ENCODE results near the gene SYT1. TPM values are rescaled to one million over a fixed set of nuclear protein-coding genes. Genes with fewer than 3 reads are reported as not detected.

The SYT1 gene
- total and polyA plus RNA-seq, 2 of the 8 experiments (the other 6 are each of a cell fraction or from before 2014, with no cell fraction given): 11.0 to 34.6 TPM

DNA sequence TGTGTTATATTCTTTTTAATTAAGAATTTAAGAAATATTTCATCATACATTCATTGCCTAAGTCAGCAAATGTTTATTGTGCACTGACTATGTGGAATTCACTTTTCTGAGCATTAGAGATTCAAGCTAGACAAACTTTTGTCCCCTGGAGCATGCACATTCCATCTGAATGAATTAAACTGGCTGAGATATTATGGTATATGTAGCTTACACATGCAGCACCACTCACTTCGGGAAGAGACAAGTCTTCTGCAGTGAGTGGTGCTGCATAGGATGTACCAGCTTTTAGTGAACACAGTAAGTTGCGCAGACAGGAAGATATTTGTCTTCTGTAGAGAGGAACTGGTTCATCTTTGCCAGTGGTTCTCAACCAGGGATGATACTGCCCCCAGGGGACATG is 318.4 kb downstream of the SYT1 start:
- no peak overlapping the region for H2AFZ ChIP-seq (ENCODE audit: low read length)
- H3K4me1 ChIP-seq (replicated peaks in 1 of 4; ENCODE audit: control insufficient read depth in 3 of 4, insufficient read depth in 4 of 4, low read length in 3 of 4): no peaks in the 10 kb centered on the region
- no peak overlapping the region for H3K56ac ChIP-seq (replicated peaks; ENCODE audit: insufficient read length, low read depth, low read length)
- H3K36me3 ChIP-seq (ENCODE audit: control insufficient read depth in 2 of 4, insufficient read depth in 4 of 4, low read length in 3 of 4): no peaks in the 10 kb centered on the region
- H2BK12ac ChIP-seq (ENCODE audit: low read depth, low read length): no peak overlapping the region
- DNase-seq (ENCODE audit: low read depth in 1 of 2, low spot score in 2 of 2): no peak
- POLR2A ChIA-PET (ENCODE audit: partially characterized antibody): interaction anchor here (1.4 kb wide), 1 partner anchor 8 kb away, joined by 4 read pairs; no protein-coding TSS in a partner anchor
- H3K9me3 ChIP-seq (ENCODE audit: insufficient read depth in 2 of 2, low read depth in 1 of 2, low read length in 1 of 2): no peaks in the 10 kb centered on the region
- no peak overlapping the region for H4K8ac ChIP-seq (ENCODE audit: extremely low read depth, insufficient read depth, low read length)
- CTCF ChIA-PET (ENCODE audit: partially characterized antibody): interaction anchor here (0.6 to 3.0 kb wide), 5 partner anchors 9 to 1168 kb away, joined by 3 to 9 read pairs (median 6); no protein-coding TSS in a partner anchor
- no peak overlapping the region for H4K91ac ChIP-seq (replicated peaks; ENCODE audit: insufficient read length, low read length)
- H2BK120ac ChIP-seq (replicated peaks; ENCODE audit: low read depth, low read length): no peak overlapping the region
- no peak overlapping the region for H3K14ac ChIP-seq (ENCODE audit: insufficient read length)
- no peak overlapping the region for H2BK20ac ChIP-seq (ENCODE audit: low read length)
- H4K5ac ChIP-seq (ENCODE audit: insufficient read length, low read depth, low read length): no peak overlapping the region
- no peak overlapping the region for H2AK5ac ChIP-seq (ENCODE audit: low read depth, low read length)
- no peaks in the 10 kb centered on the region for H3K79me1 ChIP-seq (ENCODE audit: low read depth, low read length)
- FAIRE-seq: no peak
- H2BK5ac ChIP-seq (ENCODE audit: low read depth, low read length): no peak overlapping the region
- H3K27me3 ChIP-seq (replicated peaks in 1 of 4; ENCODE audit: control insufficient read depth in 3 of 4, extremely low read depth in 1 of 4, insufficient read depth in 3 of 4, low read length in 3 of 4): no peaks in the 10 kb centered on the region; a peak in 1 of 7 replicates
- no peak overlapping the region for H3K4me2 ChIP-seq (ENCODE audit: insufficient read depth in 1 of 2, low read depth in 2 of 2, low read length in 2 of 2)
- H3K9ac ChIP-seq (replicated peaks in 1 of 4; ENCODE audit: extremely low read depth in 1 of 4, low read depth in 3 of 4, low read length in 3 of 4): no peak overlapping the region
- H3K4ac ChIP-seq (replicated peaks; ENCODE audit: insufficient read length, low read depth, low read length): no peak overlapping the region
- 88% methylated on average over 2 of the region's 2 CpGs; no CpG with 5 or more reads in 1 of the 2 experiments for WGBS, 2 experiments (ENCODE audit: extremely low coverage in 1 of 2, insufficient coverage in 1 of 2, insufficient read length in 1 of 2, insufficient replicate concordance in 2 of 2, low coverage in 1 of 2, low lambda C conversion rate in 2 of 2, missing lambda C conversion rate in 1 of 2)
- no peak overlapping the region for H2BK15ac ChIP-seq (ENCODE audit: low read length)
- H3K4me3 ChIP-seq (ENCODE audit: extremely low read depth in 1 of 4, insufficient read depth in 2 of 4, low read depth in 3 of 4, low read length in 4 of 4): no peak overlapping the region
- H3K18ac ChIP-seq (ENCODE audit: extremely low read depth, low read length): no peak overlapping the region
- no peaks in the 10 kb centered on the region for H3K23me2 ChIP-seq (ENCODE audit: low read depth, low read length)
- no peak overlapping the region for H3K23ac ChIP-seq (ENCODE audit: insufficient read length)
- no peak overlapping the region for H3K27ac ChIP-seq (ENCODE audit: low read depth, low read length)
- H3K79me2 ChIP-seq (ENCODE audit: control insufficient read depth in 1 of 2, insufficient read depth in 2 of 2, low read length in 2 of 2): no peaks in the 10 kb centered on the region
- H4K20me1 ChIP-seq (replicated peaks in 1 of 2; ENCODE audit: control insufficient read depth in 1 of 2, insufficient read depth in 2 of 2, low read length in 2 of 2): no peaks in the 10 kb centered on the region
- TF ChIP-seq EP300 (IDR thresholded peaks at IDR 0.05; ENCODE audit: borderline replicate concordance in 1 of 2, low read depth in 2 of 2, low read length in 2 of 2) (no peak), GABPA (IDR thresholded peaks at IDR 0.05; ENCODE audit: borderline replicate concordance, insufficient read depth, low read length) (no peak), SP1 (IDR thresholded peaks at IDR 0.05; ENCODE audit: low read depth, low read length) (no peak), BRCA1 (IDR thresholded peaks at IDR 0.05; ENCODE audit: low read depth, low read length) (no peak), EZH2 (IDR thresholded peaks at IDR 0.05; ENCODE audit: low read depth, low read length, severe bottlenecking) (no peak), CHD1 (IDR thresholded peaks at IDR 0.05; ENCODE audit: low read depth, low read length) (no peak), PHF8 (conservative IDR thresholded peaks at IDR 0.05; ENCODE audit: low read depth, low read length) (no peak), CTBP2 (IDR thresholded peaks at IDR 0.05; ENCODE audit: borderline replicate concordance, insufficient read depth, insufficient read length, low read length) (no peak), RFX5 (IDR thresholded peaks at IDR 0.05; ENCODE audit: borderline replicate concordance, low read depth, low read length) (no peak), CBX5 (IDR thresholded peaks at IDR 0.05; ENCODE audit: low read depth, low read length) (no peak), GTF2F1 (IDR thresholded peaks at IDR 0.05; ENCODE audit: borderline replicate concordance, low read depth, low read length) (no peak), TAF1 (IDR thresholded peaks at IDR 0.05; ENCODE audit: low read depth, low read length) (no peak), KDM5A (IDR thresholded peaks at IDR 0.05; ENCODE audit: low read length) (no peak)
- TF ChIP-seq, protein P1, sequence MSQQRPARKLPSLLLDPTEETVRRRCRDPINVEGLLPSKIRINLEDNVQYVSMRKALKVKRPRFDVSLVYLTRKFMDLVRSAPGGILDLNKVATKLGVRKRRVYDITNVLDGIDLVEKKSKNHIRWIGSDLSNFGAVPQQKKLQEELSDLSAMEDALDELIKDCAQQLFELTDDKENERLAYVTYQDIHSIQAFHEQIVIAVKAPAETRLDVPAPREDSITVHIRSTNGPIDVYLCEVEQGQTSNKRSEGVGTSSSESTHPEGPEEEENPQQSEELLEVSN (IDR thresholded peaks at IDR 0.05): no peak

All from H1 (cell line).